Psoas muscle (tissue), 8 donors: ENCODE results near the gene KNDC1. TPM values are rescaled to one million over a fixed set of nuclear protein-coding genes. Genes with fewer than 3 reads are reported as not detected.
A peak's percentile ranks its signal among the peaks of the same experiment; 100 is the strongest.

Experiments used
- ATAC-seq, 4 donors: fragments of 200-7000 bp; cut with Tn5 transposase; one replicate each; pipeline ENCODE4 v1.9.1; 2020; ENCODE audit warnings: moderate library complexity in 3 of 4, mild to moderate bottlenecking in 2 of 4
- DNase-seq, 2 donors: peaks; one replicate each; pipeline ENCODE4 v3.0.0-alpha.2; 2020
- H3K27ac ChIP-seq: fragments of 200-600 bp; one replicate; pipeline ENCODE4 v1.8.0; 2022
- H3K27me3 ChIP-seq, 3 donors: fragments of 200-600 bp in 1 of 3; one replicate each; pipeline versions ENCODE4 v1.6.1 to v1.8.0; 2013 to 2022; ENCODE audit warnings: low read length in 2 of 3, mild to moderate bottlenecking in 2 of 3, moderate library complexity in 1 of 3; ENCODE audit not compliant: insufficient read depth in 3 of 3
- H3K36me3 ChIP-seq, 2 donors: fragments of 200-600 bp in 1 of 2; one replicate each; pipeline versions ENCODE4 v1.6.1 to v1.8.0; 2013 to 2022; ENCODE audit warnings: low read depth in 1 of 2, mild to moderate bottlenecking in 1 of 2, moderate library complexity in 1 of 2; ENCODE audit not compliant: insufficient read depth in 1 of 2
- H3K4me1 ChIP-seq: fragments of 200-600 bp; one replicate; pipeline ENCODE4 v1.8.0; 2022
- H3K4me3 ChIP-seq: fragments of 200-600 bp; one replicate; pipeline ENCODE4 v1.8.0; 2022; ENCODE audit warnings: mild to moderate bottlenecking
- H3K9me3 ChIP-seq: fragments of 200-600 bp; one replicate; pipeline ENCODE4 v1.8.0; 2022
- CTCF ChIP-seq: fragments of 200-600 bp; IDR thresholded peaks from one replicate; pipeline ENCODE4 v1.8.0; 2022; ENCODE audit warnings: antibody characterized with exemption
- WGBS, 3 donors: extraction: QIAGEN DNeasy Blood & Tissue Kit; methylation state at CpG; one replicate each; pipeline versions ENCODE4 v1.1.6 to v1.1.7; 2013; 5-methylcytosine and 5-hydroxymethylcytosine counted together
- intact Hi-C, 2 donors: fragments of 100-400 bp; cut with DNase I; formaldehyde crosslinking; loops; one replicate each; pipeline versions ENCODE4 v1.11.0 to v1.14.2; 2022
- polyA plus RNA-seq, 3 donors: library from polyadenylated mRNA; stranded (reverse); fragments of 200-250 nt; gene quantifications; one replicate each; pipeline ENCODE4 v1.2.3, GENCODE V29; 2013
- total RNA-seq, 4 donors: library from RNA; stranded (reverse); fragmentation: NEBNext Ultra II Directional in 2 of 4; extraction: Animal tissue kit (Norgen Biotek cat#: 25700) in 2 of 4; gene quantifications; one replicate each; pipeline versions ENCODE4 v1.2.1 to v1.2.4, GENCODE V29; 2021 to 2023
- donor health status: healthy with polysubstance abuse.
- donor health status: DM: no; HTN: no; CAD: no; lungs with moderate emphysema.
- donor health status: Bipolar disorder and iron deficiency.
- donor health status: healthy.
- donor health status: DM: yes; HTN: yes; CAD: no.
- donor health status: DM: no; HTN: no; CAD: no.
- donor health status: DM: no; HTN: no; CAD: no.
- donor health status: DM: yes; HTN: yes; CAD: no.

The KNDC1 gene
- total and polyA plus RNA-seq, 7 donors, result under 0.01 to 0.10 (median 0.01) TPM; not detected in 4

GRCh38 chr10:133258066-133258817, 98.2 kb downstream of the KNDC1 start:
- intact Hi-C loops, result no loop called here
- peaks cover 15% of the 10 kb centered on the region for H3K4me1 ChIP-seq
- TF ChIP-seq CTCF, result no peak
- ATAC-seq, result no peak
- peak overlapping the region; percentile 46 for H3K27ac ChIP-seq
- no peaks in the 10 kb centered on the region for H3K27me3 ChIP-seq
- DNase-seq, result no peak
- WGBS, 3 donors, result 67 to 70% (median 67%) methylated on average over 18 to 21 of the region's 21 CpGs
- no peaks in the 10 kb centered on the region for H3K36me3 ChIP-seq
- peak overlapping the region; percentile 47 for H3K4me3 ChIP-seq
- no peaks in the 10 kb centered on the region for H3K9me3 ChIP-seq

GRCh38 chr10:133258818-133259601, 99.0 kb downstream of the KNDC1 start:
- ATAC-seq, result peak; percentile 10 to 48 (median 27)
- DNase-seq, result peak; percentile 88 to 91

GRCh38 chr10:133259602-133259989, 99.6 kb downstream of the KNDC1 start:
- Histone ChIP-seq H3K27me3 (no peaks in the 10 kb centered on the region), H3K4me3 (no peak overlapping the region), H3K36me3 (no peaks in the 10 kb centered on the region), H3K9me3 (no peaks in the 10 kb centered on the region), H3K4me1 (peaks cover 15% of the 10 kb centered on the region), H3K27ac (peak overlapping the region; percentile 46)
- ATAC-seq (no peak), DNase-seq (no peak)
- 67 to 70% (median 69%) methylated on average over 11 to 12 of the region's 12 CpGs for WGBS, 3 donors
- no peak for TF ChIP-seq CTCF
- intact Hi-C loops, result no loop called here

More at GRCh38 chr10:133258818-133259601, 99.0 kb downstream of the KNDC1 start:
- H3K4me1 ChIP-seq, result peaks cover 15% of the 10 kb centered on the region
- WGBS, 3 donors, result 43 to 52% (median 44%) methylated on average over 21 to 24 of the region's 24 CpGs
- intact Hi-C loops, result no loop called here
- H3K27ac ChIP-seq, result peak overlapping the region; percentile 46
- H3K27me3 ChIP-seq, result no peaks in the 10 kb centered on the region
- no peaks in the 10 kb centered on the region for H3K36me3 ChIP-seq
- H3K4me3 ChIP-seq, result no peak overlapping the region
- no peaks in the 10 kb centered on the region for H3K9me3 ChIP-seq
- TF ChIP-seq CTCF, result no peak

GRCh38 chr10:133260895-133261725, 101.1 kb downstream of the KNDC1 start:
- Histone ChIP-seq H3K4me3 (peak overlapping the region; percentile 90), H3K27ac (peak overlapping the region; percentile 92), H3K27me3 (no peaks in the 10 kb centered on the region), H3K36me3 (no peaks in the 10 kb centered on the region), H3K9me3 (no peaks in the 10 kb centered on the region), H3K4me1 (peaks cover 15% of the 10 kb centered on the region)
- DNase-seq, result peak; percentile 61 to 82
- intact Hi-C loops, result loop anchor here in 1 of 2 donors (2.0 kb wide), 1 partner anchor 48 kb away; the partner anchor contains the start of genes TUBGCP2 and ZNF511
- WGBS, 3 donors, result 17 to 26% (median 20%) methylated on average over 44 to 50 of the region's 50 CpGs
- ATAC-seq, result peak; percentile 57 to 74 (median 64)
- TF ChIP-seq CTCF, result no peak
